HG03558 (cell line): Measurements from ENCODE around the gene THPO.
"Not testable (repeated sequence)": the region's sequence is repeated elsewhere in the genome, so short reads cannot be mapped to it uniquely, and the experiment has no call there.

Experiments used
- ATAC-seq: cut with Tn5 transposase; IDR thresholded peaks from one replicate; pipeline ENCODE4 v1.9.1; 2021; ENCODE audit warnings: moderate number of reproducible peaks; ENCODE audit not compliant: unreplicated experiment; ENCODE audit errors: extremely low read depth

The THPO gene

GRCh38 chr3:184352897-184353545, 25.0 kb downstream of the THPO start:
- no peak for ATAC-seq

- ATAC-seq = no peak
Measured at GRCh38 chr3:184352149-184352785, 25.7 kb downstream of the THPO start.

GRCh38 chr3:184351511-184352148, 26.4 kb downstream of the THPO start:
- no peak for ATAC-seq

DNA sequence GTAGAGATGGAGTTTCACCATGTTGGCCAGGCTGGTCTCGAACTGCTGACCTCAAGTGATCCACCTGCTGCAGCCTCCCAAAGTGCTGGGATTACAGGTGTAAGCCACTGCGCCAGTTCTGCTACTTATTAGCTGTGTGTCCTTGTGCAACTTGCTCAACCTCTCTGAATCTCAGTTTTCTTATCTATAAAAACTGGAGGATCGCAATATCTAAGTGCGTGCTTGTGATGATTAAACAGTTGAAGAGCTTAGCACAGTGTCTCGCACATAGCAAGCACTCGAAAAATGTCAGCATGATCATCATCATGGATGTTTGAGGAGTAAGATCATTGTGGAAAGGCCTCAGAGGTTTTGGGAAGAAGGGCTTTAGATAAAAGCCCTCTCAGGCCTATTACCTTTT, 27.4 kb downstream of the THPO start:
- no peak for ATAC-seq

- ATAC-seq = no peak
Measured at GRCh38 chr3:184349563-184350470, 28.2 kb downstream of the THPO start.

DNA sequence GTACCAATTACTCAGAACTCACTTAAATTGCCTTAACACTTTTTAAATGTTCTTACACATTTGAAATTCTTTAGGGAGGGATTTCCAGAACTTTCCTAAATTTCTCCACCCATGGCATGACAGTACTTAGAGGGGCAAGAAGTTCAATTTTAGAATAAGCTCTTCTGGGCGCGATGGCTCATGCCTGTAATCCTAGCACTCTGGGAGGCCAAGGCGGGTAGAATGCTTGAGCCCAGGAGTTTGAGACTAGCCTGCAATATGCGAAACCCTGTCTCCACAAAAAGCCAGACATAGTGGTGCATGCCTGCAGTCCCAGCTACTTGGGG, 30.0 kb downstream of the THPO start:
- no peak for ATAC-seq

DNA sequence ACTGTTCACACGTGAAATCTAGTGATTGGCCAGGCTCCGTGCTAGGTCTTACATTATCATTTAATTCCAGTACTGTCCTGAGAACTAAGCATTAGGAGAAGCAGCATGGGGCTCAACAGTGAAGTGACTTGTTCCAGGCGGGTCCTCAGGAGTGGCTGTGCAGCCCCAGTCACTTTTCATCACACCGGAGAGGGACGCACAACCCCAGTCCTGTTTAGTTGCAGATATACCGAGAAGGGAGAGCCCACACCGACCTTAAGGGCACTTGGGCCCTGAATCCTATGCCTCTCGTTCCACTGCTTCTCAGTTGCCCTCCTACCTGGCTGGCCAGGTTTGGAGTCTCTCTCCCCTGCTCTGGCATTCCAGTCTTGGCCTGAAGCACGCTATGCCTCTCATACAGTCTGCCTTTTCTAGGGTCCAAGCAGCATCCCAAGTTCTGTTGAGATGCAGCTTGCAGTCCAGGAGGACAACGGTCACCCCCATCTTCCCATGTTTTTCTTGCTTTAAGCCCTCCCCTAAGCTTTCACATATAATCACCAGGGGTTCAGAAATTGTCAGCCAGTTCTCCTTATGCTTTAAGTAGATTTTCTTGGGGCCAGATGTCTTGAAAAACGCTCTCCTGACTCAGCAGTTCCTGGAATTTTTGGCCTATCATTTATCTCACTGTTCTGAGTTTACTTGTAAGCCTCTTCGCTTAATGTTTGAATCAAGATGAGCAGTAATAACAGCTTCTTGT, 30.5 kb downstream of the THPO start:
- no peak for ATAC-seq

DNA sequence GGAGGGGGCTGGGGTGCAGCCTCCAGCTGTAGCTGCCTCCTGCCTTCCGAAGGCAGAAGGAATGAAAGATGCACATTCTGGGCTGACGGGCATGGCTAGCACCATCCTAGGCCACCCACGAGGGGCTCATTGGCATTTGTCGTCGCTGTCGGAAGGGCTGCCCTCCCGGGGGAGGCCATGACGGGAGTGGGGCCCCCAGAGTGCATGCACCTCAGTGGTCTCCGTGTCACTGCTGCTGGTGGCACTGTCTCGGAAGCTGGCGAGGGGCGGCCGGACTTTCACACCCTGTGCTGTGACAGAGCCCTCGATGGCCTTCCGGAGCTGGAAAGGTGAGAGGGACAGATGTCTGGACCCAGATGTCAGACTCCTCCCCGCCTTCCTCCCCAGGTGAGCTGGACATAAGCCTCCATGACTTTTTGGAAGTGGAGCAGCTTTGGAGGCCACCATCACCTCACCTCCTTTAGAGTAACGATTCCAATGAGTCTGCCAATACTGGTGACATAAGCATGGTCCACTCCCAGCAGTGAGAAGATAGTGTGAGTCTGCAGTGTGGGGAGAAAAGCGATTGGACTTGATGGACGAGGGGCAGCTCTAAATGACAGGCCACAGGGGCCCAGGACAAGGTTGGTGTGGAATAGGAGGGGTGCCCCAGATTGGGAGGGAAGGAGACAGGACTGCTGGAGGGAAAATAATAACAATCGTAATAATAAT, 31.4 kb downstream of the THPO start:
- no peak for ATAC-seq

GRCh38 chr3:184345317-184346144, 32.5 kb downstream of the THPO start:
- no peak for ATAC-seq

- ATAC-seq = no peak
Measured at GRCh38 chr3:184344579-184345316, 33.3 kb downstream of the THPO start.

DNA sequence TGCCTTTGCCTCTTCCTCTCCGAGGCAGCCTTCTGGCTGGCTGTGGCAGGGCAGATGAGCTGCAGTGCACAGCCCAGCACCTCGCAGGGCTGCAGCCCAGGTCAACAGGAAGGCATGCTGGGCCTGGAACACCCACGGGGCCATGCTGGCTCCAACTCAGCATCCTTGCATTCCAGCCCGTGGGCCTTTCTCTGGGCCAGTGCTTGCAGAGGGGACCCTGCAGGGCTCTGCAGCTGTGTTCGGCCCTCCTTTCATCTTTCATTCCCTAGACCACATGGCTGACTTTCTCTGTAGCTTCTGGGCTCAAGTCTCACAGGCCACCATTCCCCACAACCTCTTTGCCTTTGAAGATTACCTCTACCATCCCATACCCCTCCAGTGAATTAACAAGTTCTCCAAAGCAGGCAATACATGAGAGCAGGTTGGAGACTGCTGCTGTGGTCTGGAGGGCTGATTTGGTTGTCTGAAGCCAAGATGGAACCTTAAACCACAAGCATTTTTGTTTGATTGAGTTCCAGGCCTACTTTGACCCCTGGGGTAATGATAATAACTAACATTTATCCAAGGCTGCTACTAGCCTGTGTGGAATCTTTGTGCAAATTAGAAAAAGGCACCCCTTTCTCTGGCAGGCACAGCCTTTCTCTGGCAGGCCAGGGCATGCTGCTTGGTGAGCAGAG, 34.7 kb downstream of the THPO start:
- no peak for ATAC-seq

GRCh38 chr3:184341925-184342324, 36.1 kb downstream of the THPO start:
- no peak for ATAC-seq

DNA sequence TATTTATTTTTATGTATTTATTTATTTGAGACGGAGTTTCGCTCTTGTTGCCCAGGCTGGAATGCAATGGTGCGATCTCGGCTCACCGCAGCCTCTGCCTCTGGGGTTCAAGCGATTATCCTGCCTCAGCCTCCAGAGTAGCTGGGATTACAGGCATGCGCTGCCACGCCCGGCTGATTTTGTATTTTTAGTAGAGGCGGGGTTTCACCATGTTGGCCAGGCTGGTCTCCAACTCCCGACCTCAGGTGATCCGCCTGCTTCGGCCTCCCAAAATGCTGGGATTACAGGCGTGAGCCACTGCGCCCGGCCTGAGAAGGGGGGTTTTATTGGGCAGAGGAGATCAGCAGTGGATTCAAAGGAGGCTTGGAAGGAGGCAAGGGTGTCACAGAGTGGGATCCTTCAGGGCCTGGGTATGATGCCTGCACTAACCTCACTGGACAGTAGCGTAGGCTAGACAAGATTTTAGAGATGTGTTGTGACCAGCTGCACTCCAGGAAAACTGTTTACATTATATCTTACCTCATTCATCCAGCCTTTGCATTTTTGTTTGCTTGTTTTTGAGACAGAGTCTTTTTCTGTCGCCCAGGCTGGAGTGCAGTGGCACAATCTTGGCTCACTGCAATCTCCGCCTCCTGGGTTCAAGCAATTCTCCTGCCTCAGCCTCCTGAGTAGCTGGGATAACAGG, 38.4 kb downstream of the THPO start:
- ATAC-seq = not testable (repeated sequence)

DNA sequence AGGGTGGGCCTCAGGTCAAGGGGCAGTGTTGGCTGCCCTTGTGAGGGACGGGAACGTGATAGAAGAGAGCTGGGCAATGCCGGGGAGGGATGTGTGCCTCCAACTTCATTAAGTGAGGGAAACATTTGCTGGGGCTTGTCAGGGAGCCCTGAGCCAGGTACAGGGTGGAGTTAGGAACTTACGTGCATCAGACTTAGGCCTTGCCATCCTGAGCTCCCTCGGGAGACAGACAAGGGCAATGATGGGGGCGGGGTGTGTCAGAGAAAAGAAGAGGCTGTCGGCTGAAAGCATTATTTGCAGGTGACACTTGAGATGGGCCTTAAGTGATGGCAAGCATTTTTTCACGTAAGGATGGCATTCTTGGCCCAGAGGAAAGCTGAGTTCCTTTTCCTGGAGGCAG, 39.0 kb downstream of the THPO start:
- ATAC-seq = no peak

DNA sequence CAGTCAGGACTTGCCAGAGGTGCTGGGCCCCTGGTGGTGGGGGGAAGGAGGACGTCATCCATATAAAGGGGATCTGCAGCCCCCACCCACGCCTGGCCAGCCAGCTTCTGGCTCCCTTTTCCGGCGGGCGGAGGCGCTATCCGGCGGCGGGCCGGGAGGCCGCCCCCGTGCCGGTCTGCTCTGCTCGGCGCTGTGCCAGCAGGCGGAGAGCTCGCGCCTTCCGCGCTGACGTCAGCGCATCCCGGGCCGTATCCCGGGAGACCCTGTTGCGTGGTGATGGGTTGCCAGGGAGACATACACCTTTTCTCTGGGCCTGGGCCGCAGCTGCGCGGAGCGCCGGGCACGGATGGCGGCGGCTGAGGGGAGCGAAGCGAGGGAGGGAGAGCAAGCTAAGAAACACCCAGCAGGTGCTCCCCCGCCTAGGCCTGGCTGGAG, 39.5 kb downstream of the THPO start:
- ATAC-seq = no peak

DNA sequence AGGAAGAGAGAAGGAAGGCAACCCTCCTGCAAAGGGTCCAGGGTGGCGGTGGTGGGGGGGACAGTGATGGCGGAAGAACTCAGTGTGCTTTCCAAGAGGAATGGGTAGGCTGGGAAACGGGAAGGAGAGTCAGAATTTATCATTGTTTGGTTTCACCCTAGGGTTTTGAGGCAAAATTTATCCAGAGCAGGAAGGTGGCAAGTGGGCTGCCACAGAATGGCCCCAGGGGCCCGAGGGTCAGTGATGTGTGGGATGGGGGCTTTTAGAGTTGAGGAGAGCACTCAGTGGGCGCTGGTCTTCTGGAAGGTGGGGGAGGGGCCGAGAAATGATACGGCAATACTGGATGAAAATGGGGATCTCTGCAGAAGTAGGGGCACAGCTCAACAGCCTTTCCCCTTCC, 40.0 kb downstream of the THPO start:
- ATAC-seq = no peak

GRCh38 chr3:184337399-184337714, 40.6 kb downstream of the THPO start, which contains the start of gene FAM131A:
TSS of gene FAM131A (plus strand) at chr3:184337600. CDS start at chr3:184337631, 31 bp downstream.
- ATAC-seq = no peak
